Gastrocnemius medialis (tissue), 4 donors: ENCODE results near the gene GRAMD1C.

ENCODE experiments used
- POLR2A ChIP-seq, 2 donors: fragments of 450-650 bp; IDR thresholded peaks; one replicate each; pipeline ENCODE4 v1.6.1; 2017; ENCODE audit warnings: antibody characterized with exemption in 2 of 2, mild to moderate bottlenecking in 2 of 2, moderate library complexity in 2 of 2
- TF ChIP-seq, protein P1 (sequence below), 5 experiments: fragments of 450-650 bp in 3 of 5; fragments of 200-600 bp in 2 of 5; sonication (generic) in 2 of 5; IDR thresholded peaks in 4 of 5; conservative IDR thresholded peaks in 1 of 5; 1 replicate in 4 of 5; 2 replicates in 1 of 5; pipeline ENCODE4 v1.5.1; 2016 to 2019; ENCODE audit warnings: antibody characterized with exemption in 5 of 5, mild to moderate bottlenecking in 3 of 5, moderate library complexity in 3 of 5

DNA sequence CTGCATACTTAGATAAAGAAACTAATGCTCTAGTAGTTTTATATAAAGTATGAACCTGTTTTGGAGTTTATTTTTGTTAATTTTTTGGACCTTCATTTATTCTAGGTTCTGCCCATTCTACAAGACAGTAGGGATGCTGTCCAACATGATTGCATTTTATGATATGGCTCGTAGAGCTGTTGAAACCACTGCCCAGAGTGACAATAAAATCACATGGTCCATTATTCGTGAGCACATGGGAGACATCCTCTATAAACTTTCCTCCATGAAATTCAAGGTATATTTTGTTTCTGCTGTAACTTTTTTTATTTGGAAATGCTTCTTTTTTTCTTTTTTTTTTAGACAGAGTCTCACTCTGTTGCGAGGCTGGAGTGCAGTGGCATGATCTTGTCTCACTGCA is 33.3 kb upstream of the GRAMD1C start:
- TF ChIP-seq, protein P1, sequence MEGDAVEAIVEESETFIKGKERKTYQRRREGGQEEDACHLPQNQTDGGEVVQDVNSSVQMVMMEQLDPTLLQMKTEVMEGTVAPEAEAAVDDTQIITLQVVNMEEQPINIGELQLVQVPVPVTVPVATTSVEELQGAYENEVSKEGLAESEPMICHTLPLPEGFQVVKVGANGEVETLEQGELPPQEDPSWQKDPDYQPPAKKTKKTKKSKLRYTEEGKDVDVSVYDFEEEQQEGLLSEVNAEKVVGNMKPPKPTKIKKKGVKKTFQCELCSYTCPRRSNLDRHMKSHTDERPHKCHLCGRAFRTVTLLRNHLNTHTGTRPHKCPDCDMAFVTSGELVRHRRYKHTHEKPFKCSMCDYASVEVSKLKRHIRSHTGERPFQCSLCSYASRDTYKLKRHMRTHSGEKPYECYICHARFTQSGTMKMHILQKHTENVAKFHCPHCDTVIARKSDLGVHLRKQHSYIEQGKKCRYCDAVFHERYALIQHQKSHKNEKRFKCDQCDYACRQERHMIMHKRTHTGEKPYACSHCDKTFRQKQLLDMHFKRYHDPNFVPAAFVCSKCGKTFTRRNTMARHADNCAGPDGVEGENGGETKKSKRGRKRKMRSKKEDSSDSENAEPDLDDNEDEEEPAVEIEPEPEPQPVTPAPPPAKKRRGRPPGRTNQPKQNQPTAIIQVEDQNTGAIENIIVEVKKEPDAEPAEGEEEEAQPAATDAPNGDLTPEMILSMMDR (IDR thresholded peaks at IDR 0.05 in 4 of 5, conservative IDR thresholded peaks at IDR 0.05 in 1 of 5) = no peak
- no peak for TF ChIP-seq POLR2A (IDR thresholded peaks at IDR 0.05)
